Adrenal gland (tissue), 12 donors: Measurements from ENCODE around the gene ENG. TPM values are rescaled to one million over a fixed set of nuclear protein-coding genes. Genes with fewer than 3 reads are reported as not detected.

Experiments
- DNase-seq, 7 donors: peaks; one replicate each; pipeline ENCODE4 v3.0.0-alpha.2; 2019 to 2020
- H3K27ac ChIP-seq, 5 donors: fragments of 200-600 bp; sonication (generic) in 4 of 5; 1 replicate in 3 of 5; 2 replicates in 2 of 5; pipeline versions ENCODE4 v1.5.1 to v1.8.0; 2016 to 2020; ENCODE audit warnings: mild to moderate bottlenecking in 1 of 5
- H3K27me3 ChIP-seq: fragments of 200-600 bp; 2 replicates; pipeline ENCODE4 v1.8.0; 2021
- H3K36me3 ChIP-seq, 2 donors: fragments of 200-600 bp; replicated peaks in 1 of 2; 1 replicate in 1 of 2; 2 replicates in 1 of 2; pipeline versions ENCODE4 v1.5.1 to v1.8.0; 2018 to 2022
- H3K4me1 ChIP-seq, 2 donors: fragments of 200-600 bp; replicated peaks in 1 of 2; 1 replicate in 1 of 2; 2 replicates in 1 of 2; pipeline versions ENCODE4 v1.5.1 to v1.8.0; 2018 to 2021
- H3K4me3 ChIP-seq, 4 donors: fragments of 200-600 bp; sonication (generic) in 3 of 4; one replicate each; pipeline ENCODE4 v1.5.1; 2016 to 2018
- H3K9me3 ChIP-seq, 3 donors: fragments of 200-600 bp; sonication (generic) in 1 of 3; replicated peaks in 1 of 3; 1 replicate in 2 of 3; 2 replicates in 1 of 3; pipeline versions ENCODE4 v1.5.1 to v1.8.0; 2016 to 2021
- CTCF ChIP-seq, 6 experiments: fragments of 450-650 bp in 4 of 6; fragments of 200-600 bp in 2 of 6; sonication (generic) in 1 of 6; IDR thresholded peaks; 1 replicate in 5 of 6; 2 replicates in 1 of 6; pipeline versions ENCODE4 v1.5.1 to v1.8.0; 2016 to 2021; ENCODE audit warnings: antibody characterized with exemption in 6 of 6, mild to moderate bottlenecking in 2 of 6, moderate library complexity in 1 of 6
- POLR2A ChIP-seq, 2 donors: fragments of 450-650 bp; IDR thresholded peaks; one replicate each; pipeline ENCODE4 v1.6.1; 2017; ENCODE audit warnings: antibody characterized with exemption in 2 of 2, mild to moderate bottlenecking in 2 of 2, moderate library complexity in 1 of 2
- WGBS, 4 donors: extraction: QIAGEN DNeasy Blood & Tissue Kit in 2 of 4; methylation state at CpG; one replicate each; pipeline versions ENCODE4 v1.1.5 to v1.1.7; 2013 to 2017; 5-methylcytosine and 5-hydroxymethylcytosine counted together
- intact Hi-C, 2 donors: fragments of 100-400 bp; cut with DNase I; formaldehyde crosslinking; loops; one replicate each; pipeline versions ENCODE4 v1.14.1 to v1.15.0; 2022 to 2023
- microRNA-seq, 3 donors: library from miRNA; unstranded; fragments of <30 nt; microRNA quantifications; one replicate each; pipeline ENCODE4, GENCODE V29; 2017 to 2020
- polyA plus RNA-seq, 3 donors: library from polyadenylated mRNA; stranded (reverse); fragments of 200-250 nt in 2 of 3; fragments of 350-450 nt in 1 of 3; fragmentation: Illumina TruSeq in 1 of 3; extraction: RNeasy Lipid Tissue Mini Kit (QIAGEN cat#74804) in 1 of 3; gene quantifications; one replicate each; pipeline ENCODE4 v1.2.3, GENCODE V29; 2013 to 2014
- small RNA-seq, 2 donors: library from RNA; depleted of rRNA; stranded (forward); fragments of <200 nt; gene quantifications; one replicate each; pipeline ENCODE3, GENCODE V24; 2016
- total RNA-seq, 9 donors: library from RNA; depleted of rRNA in 4 of 9; stranded (reverse); fragments of >200 nt in 4 of 9; fragments of 120-200 nt in 1 of 9; fragmentation: NEBNext Ultra II Directional in 1 of 9; extraction: Animal tissue kit (Norgen Biotek cat#: 25700) in 1 of 9; gene quantifications; one replicate each; pipeline versions ENCODE4 v1.1.0 to v1.2.4, GENCODE V29; 2013 to 2023
- donor health status: healthy with polysubstance abuse.
- donor health status: Bipolar disorder and iron deficiency.
- donor health status: DM: yes; HTN: yes; CAD: no.
- donor health status: DM: no; HTN: no; CAD: no.
- donor health status: DM: no; HTN: no; CAD: no.
- donor health status: DM: yes; HTN: yes; CAD: no.

Gene ENG
- total and polyA plus RNA-seq, 12 donors, result 4.3 to 214 (median 106) TPM

- no peaks in the 10 kb centered on the region for H3K9me3 ChIP-seq
- DNase-seq, result no peak
- H3K27me3 ChIP-seq, result no peaks in the 10 kb centered on the region
- intact Hi-C loops, result no loop called here
- peaks cover 5 to 15% of the 10 kb centered on the region in 2 donors for H3K4me1 ChIP-seq
- H3K4me3 ChIP-seq, result no peak overlapping the region
- no peaks in the 10 kb centered on the region for H3K36me3 ChIP-seq
- peak overlapping the region in 1 of 5 donors; percentile 67 for H3K27ac ChIP-seq
- TF ChIP-seq CTCF (IDR thresholded peaks at IDR 0.05) (no peak), POLR2A (IDR thresholded peaks at IDR 0.05) (no peak)
- 66 to 70% (median 69%) methylated on average over 7 to 8 of the region's 8 CpGs for WGBS, 4 donors
Measured at GRCh38 chr9:127768698-127769097, 85.8 kb downstream of the ENG start.

GRCh38 chr9:127767909-127768331, 86.5 kb downstream of the ENG start:
- H3K4me1 ChIP-seq, result peaks cover 5 to 19% of the 10 kb centered on the region in 2 donors
- TF ChIP-seq CTCF (IDR thresholded peaks at IDR 0.05) (no peak), POLR2A (IDR thresholded peaks at IDR 0.05) (no peak)
- H3K27ac ChIP-seq, result peak overlapping the region in 2 of 5 donors; percentile 41 to 67
- intact Hi-C loops, result no loop called here
- H3K4me3 ChIP-seq, result no peak overlapping the region
- no peaks in the 10 kb centered on the region for H3K27me3 ChIP-seq
- 32 to 52% (median 40%) methylated on average over 4 to 13 of the region's 13 CpGs for WGBS, 4 donors
- DNase-seq, result no peak
- no peaks in the 10 kb centered on the region for H3K9me3 ChIP-seq
- no peaks in the 10 kb centered on the region for H3K36me3 ChIP-seq

DNA sequence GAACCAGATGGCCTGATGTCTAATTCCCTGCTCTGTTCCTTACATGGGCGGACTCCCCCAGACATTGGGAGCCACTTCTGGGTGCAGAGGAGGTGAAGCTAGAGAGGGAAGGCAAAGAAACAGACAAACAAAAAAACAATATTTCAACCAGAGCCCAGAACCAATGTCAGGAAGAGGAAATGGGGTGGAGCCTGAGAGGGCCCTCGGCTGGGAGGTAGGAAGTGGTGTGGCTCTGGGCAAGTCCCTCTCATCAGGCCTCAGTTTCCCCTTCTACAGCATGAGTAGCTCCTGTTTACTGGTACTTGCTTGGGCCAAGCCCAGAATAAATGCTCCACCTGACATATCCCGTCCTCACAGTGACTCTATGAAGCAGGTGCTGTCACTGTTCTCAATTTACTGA, 87.0 kb downstream of the ENG start:
- Histone ChIP-seq H3K27me3 (no peaks in the 10 kb centered on the region), H3K36me3 (no peaks in the 10 kb centered on the region), H3K4me3 (no peak overlapping the region), H3K4me1 (peaks cover 5 to 21% of the 10 kb centered on the region in 2 donors), H3K27ac (peak overlapping the region in 2 of 5 donors; percentile 41 to 67), H3K9me3 (no peaks in the 10 kb centered on the region)
- no peak for DNase-seq
- TF ChIP-seq CTCF (IDR thresholded peaks at IDR 0.05), result no peak
- TF ChIP-seq POLR2A (IDR thresholded peaks at IDR 0.05), result no peak
- intact Hi-C loops, result no loop called here
- WGBS, 4 donors, result 34 to 65% (median 50%) methylated on average over 2 to 3 of the region's 3 CpGs

DNA sequence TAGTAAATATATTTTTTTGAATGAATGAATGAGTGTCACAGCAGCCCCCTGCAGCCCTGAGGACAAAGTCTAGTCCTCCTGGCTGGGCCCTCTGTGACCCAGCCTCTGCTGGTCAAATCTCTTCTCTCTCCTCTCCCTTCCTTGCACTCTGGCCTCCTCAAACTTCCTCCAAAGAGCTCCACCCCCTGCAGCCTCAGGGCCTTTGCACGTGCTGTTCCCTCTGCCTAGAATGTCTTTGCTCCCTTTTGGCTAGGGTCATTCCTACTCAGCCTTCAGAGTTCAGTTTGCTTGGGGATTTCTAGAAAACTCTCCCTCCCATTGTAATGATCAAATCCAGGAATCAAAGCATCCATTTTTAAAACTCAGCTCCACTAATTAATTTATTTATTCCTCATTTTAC, 89.0 kb downstream of the ENG start:
- TF ChIP-seq POLR2A (IDR thresholded peaks at IDR 0.05) (no peak), CTCF (IDR thresholded peaks at IDR 0.05) (no peak)
- H3K27ac ChIP-seq, result no peak overlapping the region
- H3K36me3 ChIP-seq, result no peaks in the 10 kb centered on the region
- no peaks in the 10 kb centered on the region for H3K27me3 ChIP-seq
- H3K4me1 ChIP-seq, result peaks cover 0 to 18% of the 10 kb centered on the region in 2 donors
- intact Hi-C loops, result no loop called here
- H3K4me3 ChIP-seq, result no peak overlapping the region
- H3K9me3 ChIP-seq, result no peaks in the 10 kb centered on the region
- DNase-seq, result no peak
- 73 to 83% (median 78%) methylated on average over 1 of the region's 1 CpG for WGBS, 4 donors

Small RNAs within 50 kb of the gene (microRNA-seq; reads per million reads assigned to microRNA genes)
- gene MIR2861 (0 reads per million in 3 donors), gene MIR3960 (0 to 0.28 (median 0) reads per million in 3 donors), gene MIR4672 (0 reads per million in 3 donors)

Small RNAs within 50 kb of the gene (small RNA-seq; reads per million reads assigned to genes)
- 0 to 0.08 reads per million in 2 donors for gene MIR4672
- gene RF00019, result 0 reads per million in 2 donors
- gene RNA5SP296, result 0 reads per million in 2 donors

Other genes with a start within 250 kb of the ENG start
- 100 to 1,000 TPM in 1 of 9 donors, 10 to 100 TPM in 8; 15.4 to 169 (median 61.8) TPM for gene STXBP1, start 242.4 kb downstream of the ENG start, total RNA-seq
- 10 to 100 TPM; 29.4 to 61.6 (median 29.7) TPM for gene STXBP1, start 242.4 kb downstream of the ENG start, polyA plus RNA-seq
- gene CFAP157, start 147.7 kb downstream of the ENG start, total RNA-seq, result under 1 TPM in 5 of 9 donors, not detected in 4; 0.11 to 0.94 (median 0.20) TPM
- gene CFAP157, start 147.7 kb downstream of the ENG start, polyA plus RNA-seq, result under 1 TPM in 2 of 3 donors, not detected in 1; 0.67 to 0.88 TPM
- gene PTRH1, start 139.0 kb downstream of the ENG start, total RNA-seq, result 10 to 100 TPM; 20.8 to 48.8 (median 26.3) TPM
- gene PTRH1, start 139.0 kb downstream of the ENG start, polyA plus RNA-seq, result 10 to 100 TPM in 2 of 3 donors, 1 to 10 TPM in 1; 3.4 to 32.8 (median 19.5) TPM
- 1 to 10 TPM in 1 of 9 donors, under 1 TPM in 6, not detected in 2; under 0.01 to 1.0 (median 0.26) TPM for gene TTC16, start 138.6 kb downstream of the ENG start, total RNA-seq
- gene TTC16, start 138.6 kb downstream of the ENG start, polyA plus RNA-seq, result under 1 TPM; 0.11 to 0.57 (median 0.48) TPM
- gene TOR2A, start 119.4 kb downstream of the ENG start, total RNA-seq, result 10 to 100 TPM; 10.8 to 30.6 (median 17.9) TPM
- 10 to 100 TPM in 2 of 3 donors, 1 to 10 TPM in 1; 4.3 to 16.9 (median 14.6) TPM for gene TOR2A, start 119.4 kb downstream of the ENG start, polyA plus RNA-seq
- gene SH2D3C, start 76.0 kb downstream of the ENG start, total RNA-seq, result 10 to 100 TPM in 4 of 9 donors, 1 to 10 TPM in 5; 4.3 to 14.2 (median 9.8) TPM
- 10 to 100 TPM in 2 of 3 donors, 1 to 10 TPM in 1; 2.1 to 27.1 (median 19.1) TPM for gene SH2D3C, start 76.0 kb downstream of the ENG start, polyA plus RNA-seq
- gene CDK9, start 68.6 kb downstream of the ENG start, total RNA-seq, result 100 to 1,000 TPM in 6 of 9 donors, 10 to 100 TPM in 3; 41.0 to 238 (median 115) TPM
- gene CDK9, start 68.6 kb downstream of the ENG start, polyA plus RNA-seq, result 100 to 1,000 TPM in 2 of 3 donors, 10 to 100 TPM in 1; 64.0 to 202 (median 166) TPM
- gene FPGS, start 51.8 kb downstream of the ENG start, total RNA-seq, result 100 to 1,000 TPM in 5 of 9 donors, 10 to 100 TPM in 4; 31.1 to 359 (median 101) TPM
- 100 to 1,000 TPM in 2 of 3 donors, 10 to 100 TPM in 1; 59.6 to 176 (median 144) TPM for gene FPGS, start 51.8 kb downstream of the ENG start, polyA plus RNA-seq
- 100 to 1,000 TPM in 3 of 9 donors, 10 to 100 TPM in 6; 51.9 to 136 (median 89.9) TPM for gene AK1, start 23.0 kb upstream of the ENG start, total RNA-seq
- gene AK1, start 23.0 kb upstream of the ENG start, polyA plus RNA-seq, result 100 to 1,000 TPM in 2 of 3 donors, 10 to 100 TPM in 1; 60.0 to 242 (median 175) TPM
- gene ST6GALNAC6, start 44.9 kb upstream of the ENG start, total RNA-seq, result 100 to 1,000 TPM in 1 of 9 donors, 10 to 100 TPM in 8; 34.7 to 129 (median 62.4) TPM
- gene ST6GALNAC6, start 44.9 kb upstream of the ENG start, polyA plus RNA-seq, result 10 to 100 TPM; 26.7 to 46.9 (median 40.0) TPM
- 10 to 100 TPM in 8 of 9 donors, 1 to 10 TPM in 1; 8.7 to 65.7 (median 23.6) TPM for gene ST6GALNAC4, start 62.4 kb upstream of the ENG start, total RNA-seq
- 1 to 10 TPM; 5.3 to 9.2 (median 8.6) TPM for gene ST6GALNAC4, start 62.4 kb upstream of the ENG start, polyA plus RNA-seq
- 1 to 10 TPM in 2 of 9 donors, under 1 TPM in 4, not detected in 3; 0.19 to 2.3 (median 0.88) TPM for gene PIP5KL1, start 76.1 kb upstream of the ENG start, total RNA-seq
- 1 to 10 TPM in 1 of 3 donors, under 1 TPM in 2; 0.22 to 1.5 (median 0.54) TPM for gene PIP5KL1, start 76.1 kb upstream of the ENG start, polyA plus RNA-seq
- 10 to 100 TPM; 18.4 to 46.8 (median 33.4) TPM for gene DPM2, start 83.2 kb upstream of the ENG start, total RNA-seq
- 10 to 100 TPM; 32.9 to 36.5 (median 35.6) TPM for gene DPM2, start 83.2 kb upstream of the ENG start, polyA plus RNA-seq
- gene EEIG1, start 126.3 kb upstream of the ENG start, total RNA-seq, result 100 to 1,000 TPM in 2 of 9 donors, 10 to 100 TPM in 7; 10.1 to 179 (median 68.3) TPM
- gene EEIG1, start 126.3 kb upstream of the ENG start, polyA plus RNA-seq, result 10 to 100 TPM; 24.5 to 49.5 (median 32.6) TPM
- 10 to 100 TPM in 7 of 9 donors, 1 to 10 TPM in 2; 8.0 to 20.7 (median 12.7) TPM for gene NAIF1, start 212.7 kb upstream of the ENG start, total RNA-seq
- 10 to 100 TPM in 2 of 3 donors, 1 to 10 TPM in 1; 6.6 to 12.8 (median 10.8) TPM for gene NAIF1, start 212.7 kb upstream of the ENG start, polyA plus RNA-seq
- 10 to 100 TPM; 11.4 to 60.6 (median 20.5) TPM for gene SLC25A25, start 213.6 kb upstream of the ENG start, total RNA-seq
- gene SLC25A25, start 213.6 kb upstream of the ENG start, polyA plus RNA-seq, result 10 to 100 TPM; 13.6 to 14.1 (median 13.9) TPM